Astrocyte (in vitro differentiated cells and primary cell): ENCODE data around the gene CHERP. TPM values are rescaled to one million over a fixed set of nuclear protein-coding genes. Genes with fewer than 3 reads are reported as not detected.

Source experiments
- DNase-seq: peaks from one replicate; pipeline ENCODE4 v3.0.0-alpha.2; 2010; ENCODE audit warnings: low read depth
- FAIRE-seq: peaks from 2 replicates; lab custom pipeline; 2011; peaks lifted over from hg19 to GRCh38; lab: Jason Lieb, UNC
- H2AFZ ChIP-seq: 2 replicates; pipeline ENCODE4 v1.6.0; 2012; ENCODE audit warnings: low read depth, low read length, inconsistent platforms
- H3K27ac ChIP-seq: 2 replicates; pipeline ENCODE4 v1.5.1; 2011; ENCODE audit warnings: low read depth, low read length, inconsistent platforms
- H3K27me3 ChIP-seq: 2 replicates; pipeline ENCODE4 v1.6.0; 2011; ENCODE audit warnings: low read length, inconsistent platforms; ENCODE audit not compliant: insufficient read depth
- H3K36me3 ChIP-seq: 2 replicates; pipeline ENCODE4 v1.5.1; 2011; ENCODE audit warnings: low read length, inconsistent platforms; ENCODE audit not compliant: insufficient read depth
- H3K4me1 ChIP-seq: 2 replicates; pipeline ENCODE4 v1.5.1; 2011; ENCODE audit warnings: low read length, inconsistent platforms; ENCODE audit not compliant: insufficient read depth
- H3K4me2 ChIP-seq: 2 replicates; pipeline ENCODE4 v1.6.0; 2012; ENCODE audit warnings: low read length, inconsistent platforms
- H3K4me3 ChIP-seq: 2 replicates; pipeline ENCODE4 v1.5.1; 2011; ENCODE audit warnings: low read depth, mild to moderate bottlenecking, low read length, inconsistent platforms; ENCODE audit not compliant: insufficient read depth
- H3K79me2 ChIP-seq: 2 replicates; pipeline ENCODE4 v1.6.0; 2012; ENCODE audit warnings: mild to moderate bottlenecking, low read length, inconsistent platforms; ENCODE audit not compliant: insufficient read depth
- H3K9ac ChIP-seq: 2 replicates; pipeline ENCODE4 v1.6.0; 2012; ENCODE audit warnings: mild to moderate bottlenecking, low read length, inconsistent platforms
- H3K9me3 ChIP-seq: 2 replicates; pipeline ENCODE4 v1.5.1; 2012; ENCODE audit warnings: low read depth, mild to moderate bottlenecking, low read length, inconsistent platforms; ENCODE audit not compliant: insufficient read depth
- H4K20me1 ChIP-seq: 2 replicates; pipeline ENCODE4 v1.6.0; 2012; ENCODE audit warnings: low read length, inconsistent platforms; ENCODE audit not compliant: insufficient read depth
- H3K27ac Mint-ChIP-seq: one replicate; pipeline ENCODE4 v1.8.0; 2021; ENCODE audit warnings: mild to moderate bottlenecking, mixed read lengths; ENCODE audit not compliant: unreplicated experiment
- H3K27me3 Mint-ChIP-seq: one replicate; pipeline ENCODE4 v1.8.0; 2021; ENCODE audit warnings: low read depth, mixed read lengths; ENCODE audit not compliant: unreplicated experiment
- H3K36me3 Mint-ChIP-seq: one replicate; pipeline ENCODE4 v1.8.0; 2021; ENCODE audit warnings: low read depth, mixed read lengths; ENCODE audit not compliant: unreplicated experiment
- H3K4me1 Mint-ChIP-seq: one replicate; pipeline ENCODE4 v1.8.0; 2021; ENCODE audit warnings: low read depth, mixed read lengths; ENCODE audit not compliant: unreplicated experiment
- H3K4me3 Mint-ChIP-seq: one replicate; pipeline ENCODE4 v1.8.0; 2021; ENCODE audit warnings: mild to moderate bottlenecking, moderate library complexity, mixed read lengths; ENCODE audit not compliant: unreplicated experiment
- H3K9me3 Mint-ChIP-seq: one replicate; pipeline ENCODE4 v1.8.0; 2021; ENCODE audit warnings: mild to moderate bottlenecking, mixed read lengths; ENCODE audit not compliant: unreplicated experiment
- CTCF ChIP-seq: IDR thresholded peaks from 2 replicates; pipeline ENCODE4 v1.5.1; 2011; ENCODE audit warnings: low read depth, mild to moderate bottlenecking, inconsistent platforms, low read length, moderate library complexity; ENCODE audit not compliant: insufficient read depth
- EZH2 ChIP-seq: IDR thresholded peaks from 2 replicates; pipeline ENCODE4 v1.6.1; 2012; ENCODE audit warnings: mild to moderate bottlenecking, low read length, inconsistent platforms; ENCODE audit not compliant: insufficient read depth
- total RNA-seq: library from RNA; stranded (reverse); gene quantifications from 2 replicates; pipeline ENCODE4 v1.2.1, GENCODE V29; 2021

CHERP gene
- total RNA-seq, 1 donor from 2014 or later = 45.3 TPM

DNA sequence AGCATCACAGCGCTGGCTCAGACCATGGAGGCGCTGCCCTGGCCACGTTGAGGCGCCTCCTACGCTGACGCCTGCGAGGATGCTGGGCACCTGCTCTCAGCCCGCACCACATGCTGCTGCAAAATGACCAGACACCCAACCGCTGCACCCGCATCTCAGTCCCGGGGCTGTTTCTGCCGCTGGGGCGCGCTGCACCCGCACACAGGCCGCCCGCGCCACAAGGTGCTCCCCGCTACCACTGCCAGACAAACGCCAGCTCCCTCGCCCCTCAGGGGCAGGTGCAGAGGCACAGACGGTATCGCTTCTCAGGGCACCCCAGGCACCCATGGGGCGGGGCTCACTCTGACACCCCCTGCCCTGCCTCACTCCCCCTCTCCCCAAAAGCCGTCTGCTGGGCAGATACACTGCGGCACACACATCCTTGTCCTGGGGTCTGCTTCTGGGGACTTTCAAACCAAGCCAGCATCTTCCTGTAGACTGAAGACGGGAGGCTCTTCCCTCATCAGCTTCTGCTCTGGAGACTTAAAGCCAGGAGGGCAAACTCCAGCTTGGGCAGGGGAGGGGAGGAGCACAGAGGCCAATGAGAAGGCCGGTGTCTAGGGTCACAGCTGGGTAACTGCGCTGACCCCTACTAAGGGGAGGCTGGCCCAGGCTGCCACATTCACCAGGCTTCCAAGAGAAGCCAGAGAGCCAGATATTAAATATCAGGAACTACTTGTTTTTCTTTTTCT is 16.3 kb downstream of the CHERP start:
- FAIRE-seq = no peak
- no peak overlapping the region for H3K4me3 Mint-ChIP-seq
- no peak for DNase-seq
- Histone ChIP-seq H3K36me3 (peaks cover 30% of the 10 kb centered on the region), H3K9me3 (no peaks in the 10 kb centered on the region), H4K20me1 (peaks cover 43% of the 10 kb centered on the region), H3K27me3 (no peaks in the 10 kb centered on the region), H3K4me2 (no peak overlapping the region), H2AFZ (no peak overlapping the region), H3K9ac (no peak overlapping the region), H3K79me2 (peaks cover 7% of the 10 kb centered on the region), H3K4me3 (no peak overlapping the region), H3K4me1 (no peaks in the 10 kb centered on the region), H3K27ac (no peak overlapping the region)
- no peaks in the 10 kb centered on the region for H3K9me3 Mint-ChIP-seq
- H3K27ac Mint-ChIP-seq = no peak overlapping the region
- no peaks in the 10 kb centered on the region for H3K27me3 Mint-ChIP-seq
- TF ChIP-seq CTCF (no peak), EZH2 (no peak)
- no peaks in the 10 kb centered on the region for H3K4me1 Mint-ChIP-seq
- H3K36me3 Mint-ChIP-seq = peaks cover 14% of the 10 kb centered on the region

DNA sequence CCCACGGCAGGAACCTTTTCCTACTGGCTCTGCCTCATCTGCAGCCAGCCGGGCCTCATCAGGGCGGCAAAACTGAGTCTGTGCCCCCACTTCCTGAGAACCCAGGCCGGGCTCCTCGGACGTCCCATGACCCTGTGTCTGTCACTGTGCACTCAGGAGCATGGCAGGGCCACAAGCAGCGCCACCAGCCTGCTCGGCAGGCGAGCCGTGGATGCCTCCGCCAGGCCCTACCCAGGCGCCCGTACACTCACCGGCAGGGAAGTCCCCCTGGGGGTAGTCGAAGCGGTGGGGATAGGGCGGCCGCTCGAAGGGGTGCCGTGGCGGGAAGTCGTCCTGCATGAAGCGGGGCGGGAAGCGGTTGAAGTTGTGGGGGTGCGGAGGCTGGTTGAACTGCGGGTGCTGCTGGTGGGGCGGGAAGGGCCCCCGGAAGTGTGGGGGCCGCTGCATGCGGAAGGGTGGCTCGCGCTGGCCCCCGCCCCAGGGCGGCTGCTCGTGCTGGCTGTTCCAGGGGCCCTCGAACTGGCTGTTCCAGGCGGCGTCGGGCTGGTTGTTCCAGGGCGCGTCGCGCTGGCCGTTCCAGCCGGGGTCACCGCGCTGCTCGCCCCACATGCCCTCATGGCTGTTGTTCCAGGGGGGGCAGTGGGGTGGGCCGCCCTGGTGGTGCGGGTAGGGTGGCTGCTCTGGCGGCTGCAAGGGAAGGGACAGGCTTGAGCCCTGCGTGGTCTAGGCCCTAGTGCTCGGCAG is 17.1 kb downstream of the CHERP start:
- H3K9ac ChIP-seq = no peak overlapping the region
- H3K36me3 ChIP-seq = peaks cover 27% of the 10 kb centered on the region
- no peak overlapping the region for H3K4me3 ChIP-seq
- Mint-ChIP-seq H3K4me3 (no peak overlapping the region), H3K27ac (no peak overlapping the region), H3K36me3 (peaks cover 14% of the 10 kb centered on the region), H3K27me3 (no peaks in the 10 kb centered on the region), H3K9me3 (no peaks in the 10 kb centered on the region), H3K4me1 (no peaks in the 10 kb centered on the region)
- peaks cover 40% of the 10 kb centered on the region for H4K20me1 ChIP-seq
- FAIRE-seq = no peak
- H3K4me2 ChIP-seq = no peak overlapping the region
- no peak overlapping the region for H3K27ac ChIP-seq
- no peak for DNase-seq
- H3K27me3 ChIP-seq = no peaks in the 10 kb centered on the region
- no peaks in the 10 kb centered on the region for H3K9me3 ChIP-seq
- no peaks in the 10 kb centered on the region for H3K4me1 ChIP-seq
- H3K79me2 ChIP-seq = peaks cover 7% of the 10 kb centered on the region
- no peak overlapping the region for H2AFZ ChIP-seq
- no peak for TF ChIP-seq CTCF
- TF ChIP-seq EZH2 = no peak
